Measurements from ENCODE around the gene MED31.
"Not testable (repeated sequence)": the region's sequence is repeated elsewhere in the genome, so short reads cannot be mapped to it uniquely, and the experiment has no call there.

MED31 gene
- total RNA-seq, result 11.9 to 25.5 (median 13.3) reads per million in 3 experiments

- DNase-seq, result peak; percentile 94
Observed at GRCh38 chr17:6651354-6651918, at the start of gene MED31, which contains the start of gene C17orf100. TSS of gene MED31 (minus strand) at chr17:6651605. CDS start at chr17:6651528, 77 bp downstream. TSS of gene C17orf100 (plus strand) at chr17:6651762. CDS start at chr17:6651914, 152 bp downstream.

DNA sequence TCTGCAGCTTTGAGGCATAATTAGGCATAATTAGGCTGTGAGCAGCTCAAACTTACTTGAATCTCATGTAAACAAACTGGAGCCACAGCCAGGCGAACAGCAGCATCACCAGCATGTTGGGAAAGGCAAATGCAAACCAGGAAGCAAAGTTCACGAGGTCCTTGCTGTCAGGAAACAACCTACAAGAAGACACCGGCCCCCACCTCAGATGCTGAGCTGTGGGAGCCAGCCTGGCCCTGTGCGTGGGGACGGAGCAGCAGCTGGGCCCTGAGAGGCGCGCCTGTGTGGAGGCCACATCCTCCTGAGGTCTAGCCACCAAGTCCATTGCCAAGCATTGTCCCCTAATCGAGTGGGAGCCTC is 49.5 kb upstream of the MED31 start:
- no peak for DNase-seq

GRCh38 chr17:6699997-6700947 is 48.9 kb upstream of the MED31 start:
- DNase-seq, result no peak

- DNase-seq, result no peak
Observed at GRCh38 chr17:6698004-6698403, 46.6 kb upstream of the MED31 start.

DNA sequence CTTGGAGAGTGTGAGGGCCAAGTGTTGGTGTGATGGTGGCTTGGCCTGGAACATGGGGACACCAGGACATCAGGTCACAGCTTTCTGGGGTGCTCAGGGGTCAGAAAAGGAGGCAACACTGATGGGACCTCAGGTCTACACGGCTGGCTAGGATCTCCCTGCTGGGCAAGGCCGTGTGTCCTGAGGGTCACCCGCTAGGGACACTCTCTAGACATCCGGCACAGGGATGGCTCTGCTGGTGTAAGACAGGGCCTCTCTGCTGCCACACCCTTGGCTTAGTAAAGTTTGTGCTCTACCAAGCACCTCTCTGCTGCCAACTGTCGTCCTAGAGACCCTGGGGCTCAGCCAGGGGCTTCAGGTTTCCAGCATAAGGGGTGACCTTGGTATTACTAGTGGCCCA is 45.5 kb upstream of the MED31 start:
- DNase-seq, result no peak

- DNase-seq, result no peak
Observed at GRCh38 chr17:6695565-6695964, 44.2 kb upstream of the MED31 start.

GRCh38 chr17:6695051-6695450 is 43.6 kb upstream of the MED31 start:
- no peak for DNase-seq

GRCh38 chr17:6691958-6692357 is 40.6 kb upstream of the MED31 start:
- DNase-seq, result not testable (repeated sequence)

DNA sequence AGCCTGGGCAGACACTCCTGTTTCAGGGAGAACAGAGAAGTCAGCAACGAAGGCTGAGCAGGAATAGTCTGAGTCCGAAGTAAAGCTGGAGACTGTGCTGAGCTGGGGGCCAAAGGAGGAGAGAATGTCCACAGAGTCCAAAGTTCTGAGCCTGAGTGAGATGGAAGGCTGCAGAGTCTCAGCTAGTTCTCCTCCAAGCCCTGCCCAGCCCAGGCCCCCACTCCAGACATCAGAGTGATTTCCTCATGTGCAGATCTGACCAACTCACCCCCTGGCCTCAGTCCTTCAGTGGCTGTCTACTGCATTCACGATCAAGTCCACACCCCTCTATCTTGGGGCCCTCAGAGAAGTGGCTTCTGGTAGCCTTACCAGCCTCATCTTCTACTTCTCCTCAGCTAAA is 40.1 kb upstream of the MED31 start:
- no peak for DNase-seq

DNA sequence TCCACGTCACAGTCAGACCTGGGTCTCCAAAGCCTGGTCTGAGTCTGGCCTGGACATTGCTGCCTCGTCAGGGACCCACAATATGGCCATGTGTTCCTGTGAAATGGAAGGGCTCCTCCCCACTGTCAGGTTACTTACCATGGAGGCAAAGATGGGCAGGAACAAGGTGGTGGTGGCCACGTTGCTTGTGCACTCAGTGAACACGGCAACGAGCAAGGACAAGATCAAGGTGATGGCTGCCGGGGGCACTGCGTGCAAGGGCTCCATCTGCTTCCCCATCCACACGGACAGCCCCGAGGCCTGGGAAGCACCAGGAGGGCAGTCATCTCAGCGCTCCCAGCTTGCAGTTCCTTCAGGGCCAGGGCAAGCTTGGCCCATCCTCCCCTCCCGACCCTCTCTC is 39.2 kb upstream of the MED31 start:
- DNase-seq, result no peak

GRCh38 chr17:6688944-6689343 is 37.5 kb upstream of the MED31 start:
- DNase-seq, result no peak

DNA sequence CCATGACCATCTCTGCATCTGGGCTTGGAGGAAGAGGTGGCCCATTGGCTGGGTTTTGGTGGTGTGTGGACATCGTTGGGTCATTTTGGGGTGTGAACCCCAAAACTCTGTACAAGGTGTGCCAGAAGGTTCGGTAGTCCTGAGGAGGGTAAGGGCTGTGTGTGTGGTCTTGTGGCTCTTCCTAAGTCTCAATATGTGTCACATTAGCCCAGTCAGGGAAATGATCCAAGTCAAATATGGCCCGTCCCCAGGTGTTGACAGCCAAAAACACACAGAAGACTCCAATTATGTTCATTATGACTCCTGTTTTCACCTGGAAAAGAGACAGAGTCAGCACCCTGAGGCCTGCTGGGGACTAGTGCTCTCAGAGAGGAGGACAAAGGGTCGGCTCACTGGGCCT is 34.6 kb upstream of the MED31 start:
- no peak for DNase-seq

- no peak for DNase-seq
Observed at GRCh38 chr17:6684881-6685767, 33.7 kb upstream of the MED31 start.

GRCh38 chr17:6684460-6684783 is 33.0 kb upstream of the MED31 start:
- no peak for DNase-seq

- DNase-seq, result no peak
Observed at GRCh38 chr17:6683730-6684459, 32.5 kb upstream of the MED31 start.

DNA sequence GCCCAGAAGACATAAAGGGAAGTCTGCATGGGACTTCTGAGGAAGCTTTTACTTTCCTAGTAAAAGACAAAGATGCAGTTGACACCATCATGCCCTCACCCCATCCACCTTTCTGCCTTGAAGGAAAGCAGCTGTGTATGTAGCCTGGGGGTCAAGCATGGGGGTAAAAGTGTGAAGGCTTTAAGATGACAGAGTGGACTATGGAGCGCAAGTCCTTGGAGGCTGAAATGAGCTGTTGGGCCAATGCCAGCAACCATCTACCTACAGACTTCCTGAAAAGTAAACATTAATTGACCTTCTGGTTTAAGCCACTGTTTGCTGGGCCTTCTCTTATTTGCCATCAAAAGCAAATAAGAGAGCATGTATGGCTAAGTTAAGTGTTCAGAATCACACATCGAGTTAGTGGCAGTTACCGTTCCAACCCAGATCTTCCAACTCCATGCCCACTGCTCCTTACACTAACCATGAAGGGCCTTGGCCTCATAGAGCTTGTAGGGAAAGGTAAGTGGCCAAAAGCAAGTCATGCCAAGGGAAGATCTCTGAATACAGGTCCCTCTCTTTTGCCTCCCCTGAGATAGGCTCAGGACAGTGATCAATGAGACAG is 31.8 kb upstream of the MED31 start:
- DNase-seq, result no peak

DNA sequence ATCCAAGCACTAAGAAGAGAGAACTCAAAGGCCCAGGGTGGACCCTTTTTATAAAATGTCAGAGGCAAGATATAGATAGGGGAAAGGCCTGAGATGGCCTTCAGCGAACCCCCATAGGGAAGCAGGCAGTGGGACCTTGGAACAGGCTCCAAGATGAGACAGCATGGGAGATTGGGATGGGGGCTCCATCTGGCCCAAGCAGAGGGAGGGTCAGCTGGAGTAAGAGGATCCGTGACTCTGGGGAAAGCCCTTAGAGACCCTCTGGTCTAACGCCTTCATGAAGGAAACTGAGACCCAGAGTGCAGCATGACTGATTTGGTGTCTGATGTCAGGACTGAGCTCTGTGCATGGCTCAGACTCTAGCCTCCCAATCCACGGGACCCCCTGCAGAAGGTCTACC is 30.9 kb upstream of the MED31 start:
- no peak for DNase-seq

DNA sequence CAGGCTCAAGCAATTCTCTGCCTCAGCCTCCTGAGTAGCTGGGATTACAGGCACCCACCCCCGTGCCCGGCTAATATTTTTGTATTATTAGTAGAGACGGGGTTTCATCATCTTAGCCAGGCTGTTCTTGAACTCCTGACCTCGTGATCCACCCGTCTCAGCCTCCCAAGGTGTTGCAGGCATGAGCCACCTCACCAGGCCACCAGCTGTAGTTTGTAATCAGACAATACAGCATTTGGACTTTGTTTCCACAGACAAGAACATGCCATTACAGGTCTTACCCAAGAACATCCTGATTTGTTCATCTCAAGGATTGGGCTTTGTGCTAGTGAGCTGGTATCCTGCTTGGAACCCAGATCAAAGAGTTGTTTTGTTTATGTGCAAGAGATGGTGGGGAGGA is 30.3 kb upstream of the MED31 start:
- DNase-seq, result no peak

DNA sequence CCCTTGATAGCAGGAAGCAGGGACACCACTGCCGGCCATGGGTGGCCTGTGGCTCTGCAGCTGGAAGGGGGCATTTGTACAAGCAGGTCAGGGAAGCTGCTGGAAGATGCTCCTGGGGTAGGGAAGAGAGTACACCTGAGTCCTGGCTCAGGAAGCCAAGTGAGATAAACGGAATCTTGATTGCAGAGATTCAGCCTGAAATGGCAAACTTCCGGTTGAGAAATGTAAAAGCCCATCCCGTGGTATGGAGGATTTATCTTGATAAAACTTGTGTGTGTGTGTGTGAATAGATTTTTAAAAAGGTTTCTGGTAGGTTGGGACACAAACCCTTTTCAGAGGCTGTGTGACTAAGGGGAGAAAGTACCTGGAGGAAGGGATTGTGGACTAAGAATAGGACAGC is 29.8 kb upstream of the MED31 start:
- no peak for DNase-seq

GRCh38 chr17:6679241-6679640 is 27.8 kb upstream of the MED31 start:
- DNase-seq, result no peak

GRCh38 chr17:6677946-6678345 is 26.5 kb upstream of the MED31 start:
- no peak for DNase-seq

DNA sequence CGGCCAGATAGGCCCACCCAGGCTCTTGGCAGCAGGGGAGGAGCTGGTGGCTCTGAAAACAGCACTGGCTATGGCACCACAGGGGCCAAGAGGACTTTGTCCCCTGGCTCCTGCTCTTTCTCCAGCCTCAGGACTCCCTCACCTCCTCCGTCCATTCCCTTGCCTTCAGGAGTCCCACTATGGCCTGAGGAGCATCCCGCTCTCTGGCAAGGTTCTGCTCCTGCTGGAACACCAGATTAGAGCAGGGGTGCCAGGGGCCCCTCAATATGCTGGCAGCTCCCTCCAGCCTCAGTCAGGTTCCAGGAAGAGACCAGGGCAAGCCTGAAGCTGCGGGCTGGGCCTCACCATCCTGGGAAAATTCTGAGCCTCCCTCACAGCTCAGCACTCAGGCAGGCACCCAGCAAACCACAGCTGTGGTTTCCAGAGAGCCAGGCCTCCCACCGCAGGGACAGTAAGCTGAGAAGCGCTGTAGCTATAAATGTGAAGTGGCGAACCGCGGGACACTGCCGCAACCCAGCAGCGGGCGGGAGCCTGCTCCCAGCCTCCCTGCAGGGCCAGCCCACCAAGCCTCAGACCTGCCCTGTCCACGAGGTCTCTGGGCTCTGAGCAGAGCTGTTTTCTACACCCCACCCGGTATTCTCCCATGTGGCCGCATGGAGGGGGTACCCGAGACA is 25.9 kb upstream of the MED31 start:
- no peak for DNase-seq
